DND-41 (cell line): ENCODE data around the gene DPP6.

ENCODE experiments used
- ATAC-seq: fragments of 200-7000 bp; cut with Tn5 transposase; 3 replicates; pipeline ENCODE4 v1.9.1; 2021; ENCODE audit warnings: low read depth; ENCODE audit not compliant: insufficient read depth
- DNase-seq: peaks from one replicate; pipeline ENCODE4 v3.0.0-alpha.2; 2020
- H2AFZ ChIP-seq: 2 replicates; pipeline ENCODE4 v1.6.0; 2012; ENCODE audit warnings: low read depth, low read length
- H3K27ac ChIP-seq: 2 replicates; pipeline ENCODE4 v1.5.1; 2012; ENCODE audit warnings: low read length, inconsistent platforms
- H3K27me3 ChIP-seq: fragments of 200-600 bp; sonication (generic); 2 replicates; pipeline ENCODE4 v1.6.0; 2012; ENCODE audit warnings: low read length, mild to moderate bottlenecking, inconsistent platforms; ENCODE audit not compliant: insufficient read depth, poor library complexity
- H3K36me3 ChIP-seq: 2 replicates; pipeline ENCODE4 v1.5.1; 2012; ENCODE audit warnings: low read length, inconsistent platforms; ENCODE audit not compliant: insufficient read depth
- H3K4me1 ChIP-seq: 2 replicates; pipeline ENCODE4 v1.5.1; 2012; ENCODE audit warnings: mild to moderate bottlenecking, low read length; ENCODE audit not compliant: insufficient read depth
- H3K4me2 ChIP-seq: 2 replicates; pipeline ENCODE4 v1.6.0; 2012; ENCODE audit warnings: mild to moderate bottlenecking, moderate library complexity, low read length, inconsistent platforms; ENCODE audit not compliant: insufficient read depth
- H3K4me3 ChIP-seq, 2 experiments: fragments of 200-600 bp in 1 of 2; shearing (Covaris generic) in 1 of 2; 2 replicates each; pipeline ENCODE4 v1.5.1; 2012 to 2016; ENCODE audit warnings: inconsistent platforms in 2 of 2, low read length in 2 of 2, mild to moderate bottlenecking in 2 of 2, low read depth in 1 of 2, moderate library complexity in 1 of 2
- H3K79me2 ChIP-seq: 2 replicates; pipeline ENCODE4 v1.6.0; 2012; ENCODE audit warnings: low read length, inconsistent platforms; ENCODE audit not compliant: insufficient read depth
- H3K9ac ChIP-seq: 2 replicates; pipeline ENCODE4 v1.6.0; 2012; ENCODE audit warnings: low read depth, mild to moderate bottlenecking, inconsistent platforms, low read length, moderate library complexity
- H3K9me3 ChIP-seq: 2 replicates; pipeline ENCODE4 v1.5.1; 2012; ENCODE audit warnings: low read length, moderate library complexity, mild to moderate bottlenecking, inconsistent platforms; ENCODE audit not compliant: insufficient read depth, severe bottlenecking
- H4K20me1 ChIP-seq: 2 replicates; pipeline ENCODE4 v1.6.0; 2012; ENCODE audit warnings: low read length; ENCODE audit not compliant: insufficient read depth
- CTCF ChIP-seq: IDR thresholded peaks from 2 replicates; pipeline ENCODE4 v1.5.1; 2012; ENCODE audit warnings: borderline replicate concordance, low read length, moderate library complexity, mild to moderate bottlenecking; ENCODE audit not compliant: poor library complexity, severe bottlenecking; ENCODE audit errors: extremely low read depth
- EZH2 ChIP-seq: IDR thresholded peaks from 3 replicates; pipeline ENCODE4 v1.6.1; 2012; ENCODE audit warnings: borderline replicate concordance, low read depth, mild to moderate bottlenecking, moderate library complexity, low read length, inconsistent platforms; ENCODE audit not compliant: severe bottlenecking

DPP6 gene

GRCh38 chr7:154774303-154774969, 722.2 kb downstream of the DPP6 start:
- Histone ChIP-seq H3K36me3 (no peaks in the 10 kb centered on the region), H3K27me3 (no peaks in the 10 kb centered on the region), H3K4me2 (no peak overlapping the region), H3K4me3 (no peak overlapping the region), H3K9ac (no peak overlapping the region), H4K20me1 (no peaks in the 10 kb centered on the region), H3K4me1 (peaks cover 35% of the 10 kb centered on the region), H3K9me3 (no peaks in the 10 kb centered on the region), H2AFZ (no peak overlapping the region), H3K79me2 (no peaks in the 10 kb centered on the region), H3K27ac (no peak overlapping the region)
- no peak for DNase-seq
- no peak for ATAC-seq
- TF ChIP-seq CTCF (no peak), EZH2 (no peak)

GRCh38 chr7:154775681-154776080, 723.5 kb downstream of the DPP6 start:
- Histone ChIP-seq H3K27ac (no peak overlapping the region), H3K36me3 (no peaks in the 10 kb centered on the region), H3K4me2 (no peak overlapping the region), H4K20me1 (no peaks in the 10 kb centered on the region), H3K9ac (no peak overlapping the region), H3K4me1 (peaks cover 32% of the 10 kb centered on the region), H2AFZ (no peak overlapping the region), H3K79me2 (no peaks in the 10 kb centered on the region), H3K4me3 (no peak overlapping the region), H3K27me3 (no peaks in the 10 kb centered on the region), H3K9me3 (no peaks in the 10 kb centered on the region)
- ATAC-seq (no peak), DNase-seq (no peak)
- TF ChIP-seq CTCF (no peak), EZH2 (no peak)

GRCh38 chr7:154776350-154776749, 724.2 kb downstream of the DPP6 start:
- 0 out of 3 replicates have a peak, but pooled peaks have one; percentile 33 for ATAC-seq

More at GRCh38 chr7:154776350-154776749, 724.2 kb downstream of the DPP6 start:
- Histone ChIP-seq H3K79me2 (no peaks in the 10 kb centered on the region), H4K20me1 (no peaks in the 10 kb centered on the region), H3K4me3 (no peak overlapping the region), H3K9ac (no peak overlapping the region), H2AFZ (no peak overlapping the region), H3K4me1 (peaks cover 27% of the 10 kb centered on the region), H3K4me2 (no peak overlapping the region), H3K27me3 (no peaks in the 10 kb centered on the region), H3K27ac (peak overlapping the region; percentile 70), H3K36me3 (no peaks in the 10 kb centered on the region), H3K9me3 (no peaks in the 10 kb centered on the region)
- TF ChIP-seq EZH2 = no peak
- TF ChIP-seq CTCF = no peak
- peak; percentile 18 for DNase-seq
